Measurements from ENCODE around the gene KIDINS220. TPM values are rescaled to one million over a fixed set of nuclear protein-coding genes. Genes with fewer than 3 reads are reported as not detected.

KIDINS220 gene
- total RNA-seq, 1 experiment from 2014 or later = 29.3 TPM

GRCh38 chr2:8855010-8855409 is 17.6 kb upstream of the KIDINS220 start:
- H3K79me1 ChIP-seq (ENCODE audit: insufficient read depth, low read depth, low read length, poor library complexity, severe bottlenecking) = no peaks in the 10 kb centered on the region
- no peak for DNase-seq
- no peak overlapping the region for H2BK12ac ChIP-seq (ENCODE audit: insufficient read length, low read depth, low read length)
- no peak overlapping the region for H4K91ac ChIP-seq (ENCODE audit: insufficient read length, low read depth, low read length)
- Mint-ChIP-seq H3K4me3 (no peak overlapping the region), H3K36me3 (ENCODE audit: insufficient read depth in 1 of 3, low read depth in 3 of 3) (peaks cover 0 to 14% (median 3%) of the 10 kb centered on the region in 3 experiments; a peak in 4 of 7 replicates), H3K27ac (no peak overlapping the region), H3K4me1 (peaks cover 6 to 11% of the 10 kb centered on the region in 2 experiments), H3K9me3 (no peaks in the 10 kb centered on the region), H3K27me3 (ENCODE audit: low read depth) (no peaks in the 10 kb centered on the region; the same call in 1 of the 2 replicates)
- no peak overlapping the region for H2BK5ac ChIP-seq (ENCODE audit: insufficient read length, low read length)
- no peak overlapping the region for H2AK5ac ChIP-seq (ENCODE audit: insufficient read length, low read length)
- no peak overlapping the region for H2BK20ac ChIP-seq (ENCODE audit: low read depth, low read length, poor library complexity, severe bottlenecking)
- no peak overlapping the region for H2BK15ac ChIP-seq (ENCODE audit: low read depth, low read length)
- H3K14ac ChIP-seq (ENCODE audit: insufficient read depth, low read length) = no peak overlapping the region
- no peaks in the 10 kb centered on the region for H3K79me2 ChIP-seq (ENCODE audit: insufficient read depth, low read length)
- H3K9me3 ChIP-seq (ENCODE audit: control insufficient read depth, low read depth, low read length) = no peaks in the 10 kb centered on the region
- H4K8ac ChIP-seq (replicated peaks; ENCODE audit: insufficient read length, low read depth, low read length) = no peak overlapping the region
- no peak overlapping the region for H3K9ac ChIP-seq (ENCODE audit: extremely low read depth, insufficient read length, low read length)
- no peaks in the 10 kb centered on the region for H4K20me1 ChIP-seq (ENCODE audit: control insufficient read depth, insufficient read depth, insufficient read length)
- no peak overlapping the region for H2BK120ac ChIP-seq (ENCODE audit: low read depth, low read length, poor library complexity, severe bottlenecking)
- H3K4me1 ChIP-seq (ENCODE audit: insufficient read depth, low read length) = no peaks in the 10 kb centered on the region
- no peak overlapping the region for H3K56ac ChIP-seq (ENCODE audit: insufficient read length, low read depth, low read length)
- no peak overlapping the region for H3K18ac ChIP-seq (ENCODE audit: insufficient read length, low read depth, low read length)
- no peak overlapping the region for H3K27ac ChIP-seq (ENCODE audit: insufficient read length, low read depth, low read length)
- no CpG with 5 or more reads among the region's 3 CpGs for WGBS (ENCODE audit: extremely low coverage, insufficient read length, low lambda C conversion rate)
- no peak overlapping the region for H4K5ac ChIP-seq (ENCODE audit: insufficient read length, low read depth, low read length)
- H3K23me2 ChIP-seq (ENCODE audit: insufficient read length, low read depth, low read length, poor library complexity, severe bottlenecking) = no peaks in the 10 kb centered on the region
- no peak overlapping the region for H3K4ac ChIP-seq (ENCODE audit: low read depth, low read length)
- no peak for TF ChIP-seq CTCF (conservative IDR thresholded peaks at IDR 0.05)
- no peaks in the 10 kb centered on the region for H3K27me3 ChIP-seq (ENCODE audit: insufficient read depth, low read length)
- no peak overlapping the region for H2AFZ ChIP-seq (ENCODE audit: low read length)
- no peak overlapping the region for H3K4me2 ChIP-seq (ENCODE audit: insufficient read depth, insufficient read length, low read length)
- H3K23ac ChIP-seq (ENCODE audit: insufficient read length, low read depth, low read length) = no peak overlapping the region
- H3T11ph ChIP-seq (ENCODE audit: low read length) = no peak overlapping the region
